ENCODE data around the gene ZNF175.

GRCh38 chr19:51602189-51602854 is 31.2 kb downstream of the ZNF175 start:
- TF ChIP-seq CTCF (IDR thresholded peaks at IDR 0.05) = no peak
- TF ChIP-seq ZFX (IDR thresholded peaks at IDR 0.05; ENCODE audit: borderline replicate concordance) = no peak
